NCI-H1092 (cell line): ENCODE results near the gene TBL3.
"Not testable (repeated sequence)": the region's sequence is repeated elsewhere in the genome, so short reads cannot be mapped to it uniquely, and the experiment has no call there.

Experiments used
- DNase-seq: peaks from one replicate; lab custom pipeline; 2025; lab: John Stamatoyannopoulos, UW

The TBL3 gene

DNA sequence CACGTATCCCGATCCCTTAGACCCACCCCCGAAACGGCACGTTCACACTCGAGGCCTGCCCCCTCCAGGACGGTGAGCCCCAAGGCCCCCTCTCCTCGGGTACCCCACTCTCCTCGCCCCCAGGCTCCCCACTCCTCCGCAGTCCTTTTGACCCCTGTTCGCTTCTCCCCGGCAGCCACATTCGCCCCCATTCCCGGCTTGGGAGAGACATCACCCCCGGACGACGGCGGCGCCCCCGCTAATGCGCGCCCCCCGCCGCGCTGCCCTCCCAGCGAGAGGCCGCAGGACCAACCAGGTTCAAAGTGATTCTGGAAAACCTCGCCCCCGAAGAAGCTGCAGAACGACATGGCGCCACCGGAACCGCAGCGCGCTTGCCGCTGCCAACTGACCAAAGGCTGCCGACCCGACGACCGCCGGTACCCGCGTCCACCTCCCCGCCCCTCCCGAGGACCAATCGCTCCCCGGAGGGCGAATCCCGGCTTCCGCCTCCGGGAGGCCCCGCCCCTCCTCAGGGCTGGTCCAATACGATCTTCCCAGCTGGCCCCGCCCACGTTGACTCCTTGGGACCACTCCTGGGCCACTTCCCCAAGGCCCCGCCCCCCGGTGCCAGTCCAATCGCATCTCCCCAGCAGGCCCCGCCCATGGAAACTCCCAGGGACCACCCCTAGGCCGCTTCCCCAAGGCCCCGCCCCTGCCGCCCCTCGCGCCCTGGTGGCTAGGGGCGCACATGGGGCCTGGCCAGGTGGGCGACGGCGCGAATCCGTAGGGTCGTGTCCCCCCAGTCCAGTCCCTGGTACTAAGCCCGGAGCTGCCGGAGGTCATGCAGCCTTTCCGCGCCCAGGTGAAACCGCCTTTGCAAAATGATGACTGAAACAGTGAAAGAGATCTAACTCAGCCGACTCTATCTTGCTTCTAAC lies 28.8 kb upstream of the TBL3 start, which contains the start of gene MSRB1:
Gene MSRB1 (minus strand): TSS at position 390 of the 917 bp plus-strand sequence. CDS start 43 bp downstream, at position 347.
- peak; percentile 100 for DNase-seq

DNA sequence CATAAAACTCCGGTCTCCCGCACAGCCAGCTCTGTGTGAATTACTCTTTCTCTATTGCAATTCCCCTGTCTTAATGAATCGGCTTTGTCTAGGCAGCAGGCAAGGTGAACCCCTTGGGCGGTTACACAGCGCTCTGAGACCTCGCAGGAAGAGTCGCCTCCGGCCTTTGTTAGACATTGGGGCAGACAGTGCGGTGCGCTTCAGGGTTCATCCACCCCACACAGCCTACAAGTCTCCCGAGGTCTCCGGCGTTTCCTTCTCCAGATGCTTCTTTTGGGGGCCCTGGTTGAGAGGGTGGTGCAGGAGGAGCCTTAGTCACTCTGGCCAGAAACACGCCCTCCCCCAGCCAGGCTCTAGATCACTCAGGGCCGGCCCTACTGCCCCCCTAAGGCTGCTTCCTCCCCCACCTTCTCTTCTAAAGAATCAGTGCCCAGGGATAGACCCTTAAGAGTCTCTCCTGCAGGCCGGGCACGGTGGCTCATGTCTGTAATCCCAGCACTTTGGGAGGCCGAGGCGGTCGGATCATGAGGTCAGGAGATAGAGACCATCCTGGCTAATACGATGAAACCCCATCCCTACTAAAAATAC lies 27.1 kb upstream of the TBL3 start:
- no peak for DNase-seq

DNA sequence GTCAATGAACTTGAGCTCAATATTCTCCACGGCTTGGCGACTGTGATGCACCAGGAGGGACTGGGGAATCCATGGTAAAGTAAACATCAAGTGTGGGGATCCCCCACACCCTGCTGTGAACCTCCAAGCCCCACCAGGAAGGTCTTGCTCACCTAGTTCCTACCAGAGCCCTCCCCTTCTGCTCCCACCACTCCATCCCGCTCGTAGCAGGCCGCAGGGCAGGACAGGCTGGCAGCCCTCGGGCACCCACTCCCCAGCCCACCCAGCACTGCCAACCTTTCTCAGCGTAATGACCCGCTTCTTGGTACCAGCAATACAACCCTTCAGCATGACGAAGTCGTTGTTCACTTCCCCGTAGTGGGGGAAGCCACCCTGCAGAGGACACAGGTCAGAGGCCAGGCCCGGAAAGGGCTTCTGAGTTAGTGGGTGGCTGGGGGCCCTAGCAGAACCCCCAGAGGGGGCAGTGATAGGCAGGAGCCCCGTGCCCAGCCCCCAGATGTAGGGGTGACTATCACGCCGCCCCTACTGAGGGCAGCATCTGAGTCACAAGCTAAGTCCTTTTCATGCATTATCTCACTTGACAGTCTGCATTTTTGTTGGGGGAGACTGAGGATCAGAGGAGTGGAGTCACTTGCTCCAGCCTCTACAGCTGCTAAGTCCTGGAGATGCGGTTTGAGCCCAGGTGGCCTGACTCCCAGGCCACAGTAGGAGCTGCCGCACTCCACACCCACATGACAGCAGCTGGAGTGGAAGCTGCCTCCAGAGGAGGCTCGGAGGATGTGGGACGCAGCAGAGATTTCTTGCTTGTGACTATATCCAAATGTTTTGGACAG lies 26.1 kb upstream of the TBL3 start:
- DNase-seq: no peak

DNA sequence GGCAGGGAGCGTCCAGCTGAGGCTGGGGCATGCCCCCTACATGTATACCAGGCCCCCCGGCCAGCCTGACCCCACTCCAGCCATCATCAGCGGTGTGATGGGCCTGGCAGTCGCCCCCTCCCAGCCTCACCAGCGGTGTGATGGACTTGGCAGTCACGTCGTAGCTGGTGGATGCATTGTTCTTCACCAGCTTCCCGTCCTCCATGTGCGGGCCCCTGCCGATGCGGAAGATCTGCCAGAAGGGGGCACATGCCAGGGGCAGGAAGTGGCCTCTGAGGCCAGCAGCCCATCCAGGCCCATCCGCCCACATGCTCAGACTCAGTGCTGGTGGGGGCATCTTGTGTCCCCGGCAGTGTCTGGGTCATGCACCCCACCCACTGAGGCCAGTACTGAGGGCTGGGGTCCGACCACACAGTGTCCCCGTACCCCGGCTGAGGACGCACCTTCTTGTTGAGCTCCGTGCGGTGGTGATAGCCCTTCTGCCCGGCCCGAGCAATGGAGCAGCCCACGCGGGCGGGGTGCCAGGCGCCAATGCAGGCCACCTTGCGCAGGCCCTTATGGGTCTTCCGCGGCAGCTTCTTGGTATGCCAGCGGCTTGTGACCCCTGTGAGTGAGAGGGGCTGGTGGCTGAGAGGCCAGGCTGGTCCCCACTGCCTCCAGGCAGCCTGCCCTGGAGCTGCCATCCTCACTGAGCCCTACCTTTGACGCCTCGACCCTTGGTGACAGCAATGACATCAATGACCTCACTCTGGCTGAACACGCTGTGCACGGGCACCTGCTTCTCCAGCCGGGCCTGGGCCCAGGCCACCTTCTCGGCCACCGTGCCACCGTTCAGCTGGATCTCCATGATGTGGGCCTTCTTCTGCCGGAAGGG lies 25.1 kb upstream of the TBL3 start:
- no peak for DNase-seq

DNA sequence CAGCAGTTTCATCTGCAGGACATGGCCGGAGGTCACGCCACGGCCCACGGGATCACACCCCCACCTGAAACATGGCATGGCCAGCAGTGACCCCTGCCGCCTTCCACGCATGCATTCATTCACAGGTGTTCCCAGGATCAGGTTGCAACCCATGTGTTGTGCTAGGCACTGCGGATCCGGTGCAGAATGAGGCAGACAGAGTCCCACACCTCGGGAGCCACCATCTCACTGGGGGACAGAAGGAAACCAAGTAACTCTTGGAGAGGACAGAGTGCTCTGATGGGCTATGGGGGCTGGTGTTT lies 24.5 kb upstream of the TBL3 start:
- DNase-seq: no peak

DNA sequence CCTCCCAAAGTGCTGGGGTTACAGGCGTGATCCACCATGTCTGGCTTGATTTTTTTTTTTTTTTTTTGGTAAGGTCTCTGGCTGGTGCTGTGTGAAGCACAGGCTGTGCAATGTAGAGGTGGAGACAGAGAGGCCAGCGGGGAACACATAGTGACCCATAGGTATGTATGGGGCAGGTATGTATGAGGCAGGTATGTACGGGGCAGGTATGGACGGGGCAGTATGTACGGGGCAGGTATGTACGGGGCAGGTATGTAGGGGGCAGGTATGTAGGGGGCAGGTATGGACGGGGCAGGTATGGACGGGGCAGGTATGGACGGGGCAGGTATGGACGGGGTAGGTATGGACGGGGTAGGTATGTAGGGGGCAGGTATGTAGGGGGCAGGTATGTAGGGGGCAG lies 22.3 kb upstream of the TBL3 start:
- DNase-seq: no peak

DNA sequence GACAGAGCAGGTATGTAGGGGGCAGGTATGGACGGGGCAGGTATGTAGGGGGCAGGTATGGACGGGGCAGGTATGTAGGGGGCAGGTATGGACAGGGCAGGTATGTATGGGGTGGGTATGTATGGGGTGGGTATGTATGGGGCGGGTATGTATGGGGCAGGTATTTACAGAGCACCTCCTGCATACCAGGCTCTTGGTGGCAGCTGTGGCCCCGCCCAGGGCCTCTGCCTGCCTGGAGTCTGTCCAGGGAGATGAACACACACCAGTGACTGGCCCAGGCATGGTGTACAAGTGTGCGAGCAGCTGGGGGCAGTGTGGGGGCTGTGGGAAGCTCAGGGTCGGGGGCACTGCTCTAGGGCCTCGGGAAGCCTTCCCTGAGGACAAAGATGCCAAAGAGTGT lies 21.8 kb upstream of the TBL3 start:
- no peak for DNase-seq

DNA sequence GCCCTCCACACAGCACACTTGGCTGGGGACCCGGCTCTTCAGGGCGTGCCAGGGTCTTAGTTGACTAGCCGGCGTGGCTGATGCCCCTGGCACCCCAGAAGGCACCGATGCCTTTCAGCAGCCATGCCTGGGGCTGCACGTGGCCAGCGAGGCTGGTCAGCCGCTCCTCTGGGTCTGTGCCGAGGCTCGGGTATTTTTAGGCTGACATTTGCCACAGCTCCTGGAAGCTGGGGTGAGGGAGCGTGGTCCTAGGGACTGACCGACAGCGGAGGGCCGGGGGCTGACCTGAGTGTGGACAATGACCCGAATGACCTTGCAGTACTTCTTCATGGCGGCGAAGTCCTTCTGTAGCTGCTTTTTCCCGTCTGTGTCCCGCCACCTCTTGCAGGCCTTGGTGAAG lies 21.3 kb upstream of the TBL3 start:
- DNase-seq: no peak

DNA sequence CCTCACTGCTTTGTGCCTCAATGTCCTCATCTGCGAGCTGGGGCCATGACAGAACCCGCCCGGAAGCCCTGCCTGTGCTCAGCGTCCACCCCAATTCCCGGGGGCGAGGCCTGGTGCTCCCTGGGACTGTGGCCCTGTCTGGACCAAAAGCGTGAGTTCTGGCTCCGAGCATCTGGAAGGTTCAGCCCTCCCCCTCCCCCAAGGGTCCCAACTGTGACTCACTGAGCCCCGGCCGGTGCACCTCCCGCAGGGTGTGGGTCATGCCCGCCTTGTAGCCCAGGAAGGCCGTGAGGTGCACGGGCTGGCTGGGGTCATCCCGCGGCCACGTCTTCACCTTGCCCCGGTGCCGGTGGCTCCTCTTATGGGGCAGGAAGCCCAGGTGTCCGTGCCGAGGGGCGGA lies 18.1 kb upstream of the TBL3 start:
- no peak for DNase-seq

DNA sequence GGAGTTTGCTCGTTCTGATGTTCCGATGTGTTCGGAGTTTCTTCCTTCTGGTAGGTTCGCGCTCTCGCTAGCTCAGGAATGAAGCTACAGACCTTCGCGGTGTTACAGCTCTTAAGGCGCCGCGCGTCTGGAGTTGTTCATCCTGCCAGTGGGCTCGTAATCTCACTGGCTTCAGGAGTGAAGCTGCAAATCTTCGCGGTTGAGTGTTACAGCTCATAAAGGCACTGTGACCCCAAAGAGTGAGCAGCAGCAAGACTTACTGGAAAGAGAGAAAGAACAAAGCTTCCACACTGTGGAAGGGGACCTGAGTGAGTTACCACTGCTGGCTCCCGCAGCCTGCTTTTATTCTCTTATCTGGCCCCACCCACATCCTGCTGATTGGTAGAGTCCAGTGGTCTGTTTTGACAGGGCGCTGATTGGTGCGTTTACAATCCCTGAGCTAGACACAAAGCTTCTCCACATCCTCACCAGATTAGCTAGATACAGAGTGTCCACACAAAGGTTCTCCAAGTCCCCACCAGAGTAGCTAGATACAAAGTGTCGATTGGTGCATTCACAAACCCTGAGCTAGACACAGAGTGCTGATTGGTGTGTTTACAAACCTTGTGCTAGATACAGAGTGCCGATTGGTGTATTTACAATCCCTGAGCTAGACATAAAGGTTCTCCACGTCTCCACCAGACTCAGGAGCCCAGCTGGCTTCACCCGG lies 14.3 kb upstream of the TBL3 start:
- not testable (repeated sequence) for DNase-seq

DNA sequence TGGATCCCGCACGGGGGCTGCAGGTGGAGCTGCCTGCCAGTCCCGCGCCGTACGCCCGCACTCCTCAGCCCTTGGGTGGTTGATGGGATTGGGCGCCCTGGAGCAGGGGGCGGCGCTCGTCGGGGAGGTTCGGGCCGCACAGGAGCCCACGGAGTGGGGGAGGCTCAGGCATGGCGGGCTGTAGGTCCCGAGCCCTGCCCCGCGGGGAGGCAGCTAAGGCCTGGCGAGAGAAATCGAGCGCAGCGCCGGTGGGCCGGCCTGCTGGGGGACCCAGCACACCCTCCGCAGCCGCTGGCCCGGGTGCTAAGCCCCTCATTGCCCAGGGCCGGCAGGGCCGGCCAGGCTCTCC lies 13.7 kb upstream of the TBL3 start:
- not testable (repeated sequence) for DNase-seq

DNA sequence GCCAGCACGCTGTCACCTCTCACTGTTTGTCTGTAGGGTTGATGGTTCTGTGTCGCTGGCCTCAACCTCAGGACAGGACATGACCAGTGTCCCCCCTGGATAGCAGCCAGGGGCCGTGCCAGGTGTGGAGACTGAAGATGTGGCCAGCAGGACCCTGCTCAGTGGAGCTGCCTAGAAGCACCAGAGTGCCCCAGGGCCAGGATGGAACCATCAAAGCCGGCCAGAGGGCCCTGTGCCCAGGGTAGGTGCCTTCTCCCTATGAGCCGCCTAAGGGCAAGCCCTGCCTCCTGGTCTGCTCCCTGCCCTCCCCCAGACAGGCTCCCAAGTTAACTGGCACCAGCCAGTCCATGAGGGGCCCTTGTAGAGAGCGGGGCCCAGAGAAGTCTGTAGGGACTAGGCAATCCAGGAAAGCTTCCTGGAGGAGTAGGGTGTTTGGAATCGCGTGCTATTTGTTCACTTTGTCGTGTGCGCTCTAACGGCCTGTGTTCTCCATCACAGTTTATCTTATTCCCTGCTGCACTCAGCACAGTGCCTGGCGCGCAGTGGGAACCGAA lies 13.1 kb upstream of the TBL3 start:
- DNase-seq: no peak

DNA sequence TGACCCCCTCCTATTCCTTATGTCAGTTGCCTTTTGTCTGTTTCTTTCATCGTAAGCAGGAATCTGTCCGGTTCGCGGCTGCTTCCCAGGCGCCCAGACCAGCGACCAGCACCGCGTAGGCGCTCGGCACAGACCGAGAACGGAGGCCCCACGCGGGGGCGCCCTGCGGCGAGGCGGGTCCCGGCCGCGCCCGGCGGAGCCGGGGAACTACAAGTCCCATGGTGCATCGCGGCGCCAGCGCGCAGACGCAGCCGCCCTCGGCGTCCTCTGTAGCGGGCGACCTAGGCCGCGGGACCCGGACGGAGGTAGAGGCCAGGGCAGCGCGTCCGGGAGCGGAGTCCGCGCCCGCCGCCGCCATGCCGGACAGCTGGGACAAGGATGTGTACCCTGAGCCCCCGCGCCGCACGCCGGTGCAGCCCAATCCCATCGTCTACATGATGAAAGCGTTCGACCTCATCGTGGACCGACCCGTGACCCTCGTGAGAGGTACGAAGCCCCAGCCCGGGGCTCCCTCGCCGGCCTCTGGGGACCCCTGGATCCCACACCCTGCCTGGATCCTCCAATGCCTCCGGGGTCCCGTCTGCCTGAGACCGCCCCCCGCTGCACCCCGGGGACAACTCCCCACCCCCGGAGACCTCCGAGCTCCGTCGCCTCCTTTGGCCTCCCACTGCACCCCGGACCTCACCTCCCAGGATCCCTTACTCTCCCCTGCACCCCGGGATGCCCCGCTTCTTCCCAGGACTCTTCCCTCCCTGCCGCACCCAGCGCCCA lies 12.4 kb upstream of the TBL3 start, which contains the start of gene NDUFB10:
Gene NDUFB10 (plus strand): TSS at position 270 of the 771 bp plus-strand sequence. CDS start 87 bp downstream, at position 357.
- DNase-seq: peak; percentile 83

DNA sequence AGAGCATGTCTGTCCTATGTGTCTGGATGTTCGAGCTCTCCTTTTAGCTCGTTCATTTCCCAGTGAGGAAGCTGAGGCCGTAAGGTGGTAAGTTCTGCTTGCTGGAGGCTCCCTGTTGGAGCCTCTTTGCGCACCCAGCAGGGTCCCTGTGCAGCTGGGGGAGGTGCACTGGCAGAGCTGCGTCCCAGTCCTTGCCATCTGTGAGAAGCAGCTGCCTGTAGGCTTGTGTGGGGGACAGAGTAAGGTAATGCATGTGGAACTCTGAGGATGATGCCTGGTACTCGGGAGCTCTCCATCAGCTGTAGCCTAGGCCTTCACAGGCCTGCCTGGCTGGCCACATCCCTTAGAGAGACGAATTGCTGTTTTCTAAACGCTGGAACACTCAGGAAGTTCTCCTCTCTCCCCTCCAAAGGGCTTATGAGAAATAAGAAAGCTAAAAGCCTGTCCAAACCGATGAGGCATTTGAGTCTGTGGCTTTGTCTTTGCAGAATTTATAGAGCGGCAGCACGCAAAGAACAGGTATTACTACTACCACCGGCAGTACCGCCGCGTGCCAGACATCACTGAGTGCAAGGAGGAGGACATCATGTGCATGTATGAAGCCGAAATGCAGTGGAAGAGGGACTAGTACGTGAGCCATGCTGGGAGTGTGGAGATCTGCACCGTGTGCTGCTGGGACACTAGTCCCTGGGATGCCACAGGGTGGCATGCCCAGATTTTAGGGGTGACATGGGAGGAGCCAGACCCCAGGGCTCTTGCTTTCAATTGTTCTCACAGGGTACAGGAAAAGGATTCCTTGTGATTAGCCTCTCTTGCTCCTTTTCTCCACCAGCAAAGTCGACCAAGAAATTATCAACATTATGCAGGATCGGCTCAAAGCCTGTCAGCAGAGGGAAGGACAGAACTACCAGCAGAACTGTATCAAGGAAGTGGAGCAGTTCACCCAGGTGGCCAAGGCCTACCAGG lies 10.9 kb upstream of the TBL3 start:
- no peak for DNase-seq

DNA sequence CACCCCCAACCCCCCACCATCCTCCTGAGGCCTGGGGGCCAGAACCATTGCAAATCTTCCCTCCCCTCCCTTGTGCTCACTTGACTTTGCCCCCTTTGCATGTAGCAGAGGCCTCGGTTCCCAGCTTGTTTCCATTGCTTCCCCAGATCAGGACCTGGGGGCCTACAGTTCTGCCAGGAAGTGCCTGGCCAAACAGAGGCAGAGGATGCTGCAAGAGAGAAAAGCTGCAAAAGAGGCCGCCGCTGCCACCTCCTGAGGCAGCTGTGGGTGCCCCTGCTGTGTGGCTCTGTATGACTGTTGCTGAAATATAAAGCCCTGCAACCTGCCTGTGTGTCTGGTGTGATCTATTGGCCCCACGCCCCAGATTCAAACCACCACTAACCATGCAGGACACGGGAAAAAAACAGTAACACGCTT lies 10.2 kb upstream of the TBL3 start:
- DNase-seq: no peak

DNA sequence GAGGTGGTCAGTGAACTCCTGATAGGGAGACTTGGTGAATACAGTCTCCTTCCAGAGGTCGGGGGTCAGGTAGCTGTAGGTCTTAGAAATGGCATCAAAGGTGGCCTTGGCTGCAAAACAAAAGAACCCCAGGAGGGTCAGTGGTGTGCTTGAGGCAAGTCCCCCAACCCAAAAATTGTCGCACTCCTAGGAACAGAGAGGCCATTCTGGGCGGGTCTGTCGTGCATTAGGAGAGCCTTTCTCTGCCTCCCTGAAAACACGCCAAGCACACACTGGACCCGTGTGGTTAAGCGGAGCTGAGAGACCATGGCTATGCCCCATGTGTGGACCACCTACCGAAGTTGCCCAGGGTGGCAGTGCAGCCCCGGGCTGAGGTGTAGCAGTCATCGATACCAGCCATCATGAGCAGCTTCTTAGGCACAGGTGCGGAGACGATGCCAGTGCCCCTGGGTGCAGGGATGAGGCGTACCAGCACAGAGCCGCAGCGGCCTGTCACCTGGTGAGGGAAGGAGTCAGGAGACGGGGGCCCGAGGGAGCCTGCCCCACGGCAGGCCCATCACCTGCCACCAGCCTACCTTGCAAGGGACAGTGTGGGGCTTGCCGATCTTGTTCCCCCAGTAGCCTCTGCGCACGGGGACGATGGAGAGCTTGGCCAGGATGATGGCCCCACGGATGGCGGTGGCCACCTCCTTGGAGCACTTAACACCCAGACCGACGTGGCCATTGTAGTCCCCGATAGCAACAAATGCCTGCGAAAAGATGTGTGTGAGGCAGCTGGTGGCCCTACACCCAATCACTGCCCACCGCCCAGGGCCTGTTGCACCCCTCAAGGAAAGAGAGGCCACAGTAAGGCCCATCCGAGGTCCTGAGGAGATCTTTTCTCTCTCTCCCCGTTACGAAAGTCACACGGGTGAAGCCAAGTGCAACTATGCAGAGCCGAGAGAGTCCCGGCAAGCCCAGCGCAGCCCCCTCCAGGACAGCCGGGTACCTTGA lies 9.4 kb upstream of the TBL3 start:
- DNase-seq: not testable (repeated sequence)

DNA sequence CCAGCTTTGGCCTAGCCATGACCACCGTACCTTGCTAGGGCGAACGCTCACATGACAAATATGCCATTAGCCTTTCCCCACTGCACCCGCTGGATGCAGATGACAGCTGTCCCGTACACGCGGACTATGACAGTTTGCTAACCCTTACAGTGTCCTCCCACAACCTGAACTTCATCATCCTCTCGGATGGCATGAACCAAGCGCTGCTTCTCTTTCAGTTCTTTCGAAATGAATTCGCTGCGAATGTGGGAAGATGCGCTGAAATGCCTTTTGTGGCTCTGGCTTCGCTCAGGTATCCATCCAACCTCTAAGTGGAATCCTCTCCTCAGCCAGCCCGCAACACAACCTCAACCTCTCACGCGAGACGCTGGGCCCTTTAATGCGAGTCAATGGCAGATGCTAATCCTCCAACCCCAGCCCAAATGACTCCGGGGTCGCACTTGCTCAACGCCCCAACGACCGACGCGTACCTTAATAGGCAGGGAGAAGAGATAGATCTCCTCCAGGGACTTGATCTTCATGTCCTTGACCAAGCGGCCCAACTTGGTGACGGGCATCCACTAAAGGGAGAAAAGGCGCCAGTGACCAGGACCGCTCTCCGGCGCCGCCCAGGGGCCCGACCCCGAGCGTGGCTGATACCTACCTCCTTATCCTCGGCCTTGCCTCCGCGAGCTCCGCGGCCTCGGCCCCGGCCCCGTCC lies 7.9 kb upstream of the TBL3 start:
- DNase-seq: no peak
